Measurements from ENCODE around the gene TMUB2. TPM values are rescaled to one million over a fixed set of nuclear protein-coding genes. Genes with fewer than 3 reads are reported as not detected.

Gene TMUB2
- total and polyA plus RNA-seq, 2 of the 13 experiments (the other 11 are each of a cell fraction or from before 2014, with no cell fraction given): 26.9 to 50.8 TPM

- no peak for TF ChIP-seq THYN1 (CRISPR knock-in tag; IDR thresholded peaks at IDR 0.05; ENCODE audit: borderline replicate concordance, low read depth)
- no peak for TF ChIP-seq ZNF607 (CRISPR knock-in tag; IDR thresholded peaks at IDR 0.05; ENCODE audit: borderline replicate concordance)
- TF ChIP-seq TARDBP (CRISPR knock-in tag; IDR thresholded peaks at IDR 0.05): peak; percentile 57; the same call in 1 of the 2 replicates
- TF ChIP-seq MNT (IDR thresholded peaks at IDR 0.05): peak; percentile 25; the same call in 1 of the 2 replicates
- no peak for TF ChIP-seq ZNF674 (CRISPR knock-in tag; IDR thresholded peaks at IDR 0.05; ENCODE audit: low read depth)
- no peak for TF ChIP-seq SIX1 (CRISPR knock-in tag; IDR thresholded peaks at IDR 0.05; ENCODE audit: borderline replicate concordance)
- TF ChIP-seq ATF4 (CRISPR knock-in tag; IDR thresholded peaks at IDR 0.05): no peak
- no peak for TF ChIP-seq NFE2 (CRISPR knock-in tag; IDR thresholded peaks at IDR 0.05)
- peak; percentile 68; the same call in 1 of the 2 replicates for TF ChIP-seq HOXA3 (CRISPR knock-in tag; IDR thresholded peaks at IDR 0.05)
- peak; percentile 73 for TF ChIP-seq ZNF772 (CRISPR knock-in tag; IDR thresholded peaks at IDR 0.05)
- no peak for TF ChIP-seq SRF (IDR thresholded peaks at IDR 0.05; ENCODE audit: low read depth, low read length)
- TF ChIP-seq POGZ (CRISPR knock-in tag; IDR thresholded peaks at IDR 0.05): peak; percentile 46; the same call in 1 of the 2 replicates
- no peak for TF ChIP-seq MED8 (CRISPR knock-in tag; IDR thresholded peaks at IDR 0.05; ENCODE audit: insufficient replicate concordance)
- 0 out of 2 replicates have a peak, but pooled peaks have one; percentile 7 for TF ChIP-seq POGK (CRISPR knock-in tag; conservative IDR thresholded peaks at IDR 0.05)
- 0 out of 2 replicates have a peak, but pooled peaks have one; percentile 18 for TF ChIP-seq E2F1 (CRISPR knock-in tag; IDR thresholded peaks at IDR 0.05)
- peak; percentile 56 for TF ChIP-seq GABPA (IDR thresholded peaks at IDR 0.05; ENCODE audit: low read depth, low read length)
- peak; percentile 57; the same call in 1 of the 2 replicates for TF ChIP-seq GABPA (CRISPR knock-in tag; IDR thresholded peaks at IDR 0.05; ENCODE audit: low read depth)
- TF ChIP-seq MTF1 (CRISPR knock-in tag; IDR thresholded peaks at IDR 0.05): no peak
Measured at GRCh38 chr17:44199553-44200477, 13.0 kb downstream of the TMUB2 start, which contains the start of gene ATXN7L3 (continued).

Data from HepG2 (cell line).